ENCODE measurements around the gene AIP.

Gene AIP

DNA sequence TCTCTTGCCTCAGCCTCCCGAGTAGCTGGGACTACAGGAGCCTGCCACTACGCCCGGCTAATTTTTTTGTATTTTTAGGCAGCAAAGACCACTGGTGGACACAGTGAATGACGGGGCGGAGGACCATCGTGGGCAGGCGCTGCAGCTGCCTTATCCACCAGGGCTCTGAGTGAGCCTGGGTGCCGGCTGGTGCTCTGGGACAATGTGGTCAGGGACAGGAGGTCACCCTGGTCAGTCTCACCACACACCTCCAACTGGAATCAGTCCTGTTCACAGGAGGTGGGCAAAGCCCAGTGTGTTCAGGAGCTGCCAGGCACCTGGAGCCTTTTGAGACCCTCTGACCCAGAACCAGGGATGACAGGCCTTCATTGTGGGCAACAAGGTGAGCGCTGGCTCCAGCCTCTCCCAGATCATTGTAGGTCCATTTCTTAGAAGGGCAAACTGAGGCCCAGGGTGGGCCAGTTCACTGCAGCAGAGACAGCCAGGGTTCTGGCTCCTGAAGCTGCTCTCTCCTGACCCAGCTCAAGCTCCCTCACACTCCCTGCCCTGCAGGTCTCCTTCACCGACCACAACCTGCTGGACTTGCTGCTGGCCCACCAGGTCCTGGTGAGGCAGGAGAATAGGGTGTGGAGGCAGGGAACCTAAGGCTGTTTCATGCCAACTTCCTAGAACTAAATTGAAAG, 56.1 kb downstream of the AIP start:
- TF ChIP-seq, protein P1, sequence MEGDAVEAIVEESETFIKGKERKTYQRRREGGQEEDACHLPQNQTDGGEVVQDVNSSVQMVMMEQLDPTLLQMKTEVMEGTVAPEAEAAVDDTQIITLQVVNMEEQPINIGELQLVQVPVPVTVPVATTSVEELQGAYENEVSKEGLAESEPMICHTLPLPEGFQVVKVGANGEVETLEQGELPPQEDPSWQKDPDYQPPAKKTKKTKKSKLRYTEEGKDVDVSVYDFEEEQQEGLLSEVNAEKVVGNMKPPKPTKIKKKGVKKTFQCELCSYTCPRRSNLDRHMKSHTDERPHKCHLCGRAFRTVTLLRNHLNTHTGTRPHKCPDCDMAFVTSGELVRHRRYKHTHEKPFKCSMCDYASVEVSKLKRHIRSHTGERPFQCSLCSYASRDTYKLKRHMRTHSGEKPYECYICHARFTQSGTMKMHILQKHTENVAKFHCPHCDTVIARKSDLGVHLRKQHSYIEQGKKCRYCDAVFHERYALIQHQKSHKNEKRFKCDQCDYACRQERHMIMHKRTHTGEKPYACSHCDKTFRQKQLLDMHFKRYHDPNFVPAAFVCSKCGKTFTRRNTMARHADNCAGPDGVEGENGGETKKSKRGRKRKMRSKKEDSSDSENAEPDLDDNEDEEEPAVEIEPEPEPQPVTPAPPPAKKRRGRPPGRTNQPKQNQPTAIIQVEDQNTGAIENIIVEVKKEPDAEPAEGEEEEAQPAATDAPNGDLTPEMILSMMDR (conservative IDR thresholded peaks at IDR 0.05; ENCODE audit: low read length) = no peak
- no peak overlapping the region for H3K4me3 ChIP-seq (ENCODE audit: low read length)
- no peak for DNase-seq (ENCODE audit: low read depth)

GRCh38 chr11:67539550-67539949, 56.7 kb downstream of the AIP start:
- peak; percentile 7 for DNase-seq (ENCODE audit: low read depth)
- no peak overlapping the region for H3K4me3 ChIP-seq (ENCODE audit: low read length)
- TF ChIP-seq, protein P1 (conservative IDR thresholded peaks at IDR 0.05; ENCODE audit: low read length) = no peak
